ENCODE data around the gene HMGN4. TPM values are rescaled to one million over a fixed set of nuclear protein-coding genes. Genes with fewer than 3 reads are reported as not detected.

The HMGN4 gene
- total and polyA plus RNA-seq, 7 donors: 55.9 to 104 (median 70.6) TPM

DNA sequence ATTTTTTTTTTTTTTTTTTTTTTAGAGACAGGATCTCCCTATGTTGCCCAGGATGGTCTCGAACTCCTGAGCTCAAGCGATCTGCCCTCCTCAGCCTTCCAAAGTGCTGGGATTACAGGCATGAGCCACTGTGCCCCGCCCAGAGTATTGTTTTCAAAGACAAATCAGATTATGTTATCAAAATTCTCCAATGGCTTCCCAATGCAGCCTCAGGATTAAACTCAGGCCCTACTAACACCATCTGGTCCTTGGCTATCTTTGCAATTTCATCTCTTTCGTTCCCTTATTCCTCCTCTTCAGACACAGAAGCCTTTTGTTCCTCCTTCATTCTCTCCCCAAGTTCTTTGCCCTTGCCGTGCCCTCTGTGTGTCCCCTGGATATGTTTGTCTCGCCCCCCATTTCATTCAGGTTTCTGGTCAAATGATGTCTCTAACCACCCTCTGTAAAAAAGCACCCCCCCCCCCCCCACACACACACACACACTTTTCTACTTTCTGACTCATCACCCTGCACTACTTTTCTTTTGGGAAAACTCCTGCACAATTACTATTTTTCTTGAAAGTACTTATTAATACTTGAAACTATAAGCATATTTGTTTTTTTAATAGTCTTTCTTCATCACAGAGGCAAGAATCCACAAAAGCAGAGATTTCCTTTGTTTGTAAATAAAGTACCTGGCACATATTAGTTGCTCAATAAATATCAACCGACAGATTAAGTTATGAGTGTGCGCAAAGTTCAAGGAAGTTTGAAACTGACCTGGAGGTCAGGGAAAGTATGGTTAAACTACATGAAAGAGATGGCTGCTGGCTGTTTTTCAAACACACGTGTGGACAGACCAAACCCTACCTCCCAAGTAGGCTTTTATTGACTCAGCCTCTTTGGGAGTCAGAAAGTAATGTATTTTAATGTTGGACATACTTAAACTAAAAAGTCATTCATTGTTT lies 21.4 kb upstream of the HMGN4 start:
- H3K4me1 ChIP-seq: peaks cover 0 to 7% (median 2%) of the 10 kb centered on the region in 4 donors
- H3K36me3 ChIP-seq: no peaks in the 10 kb centered on the region
- TF ChIP-seq POLR2A (IDR thresholded peaks at IDR 0.05): no peak
- TF ChIP-seq, protein P1, sequence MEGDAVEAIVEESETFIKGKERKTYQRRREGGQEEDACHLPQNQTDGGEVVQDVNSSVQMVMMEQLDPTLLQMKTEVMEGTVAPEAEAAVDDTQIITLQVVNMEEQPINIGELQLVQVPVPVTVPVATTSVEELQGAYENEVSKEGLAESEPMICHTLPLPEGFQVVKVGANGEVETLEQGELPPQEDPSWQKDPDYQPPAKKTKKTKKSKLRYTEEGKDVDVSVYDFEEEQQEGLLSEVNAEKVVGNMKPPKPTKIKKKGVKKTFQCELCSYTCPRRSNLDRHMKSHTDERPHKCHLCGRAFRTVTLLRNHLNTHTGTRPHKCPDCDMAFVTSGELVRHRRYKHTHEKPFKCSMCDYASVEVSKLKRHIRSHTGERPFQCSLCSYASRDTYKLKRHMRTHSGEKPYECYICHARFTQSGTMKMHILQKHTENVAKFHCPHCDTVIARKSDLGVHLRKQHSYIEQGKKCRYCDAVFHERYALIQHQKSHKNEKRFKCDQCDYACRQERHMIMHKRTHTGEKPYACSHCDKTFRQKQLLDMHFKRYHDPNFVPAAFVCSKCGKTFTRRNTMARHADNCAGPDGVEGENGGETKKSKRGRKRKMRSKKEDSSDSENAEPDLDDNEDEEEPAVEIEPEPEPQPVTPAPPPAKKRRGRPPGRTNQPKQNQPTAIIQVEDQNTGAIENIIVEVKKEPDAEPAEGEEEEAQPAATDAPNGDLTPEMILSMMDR (IDR thresholded peaks at IDR 0.05): no peak
- no peak overlapping the region for H3K27ac ChIP-seq
- H3K4me3 ChIP-seq: no peak overlapping the region
- WGBS, 2 donors: 78 to 83% methylated on average over 9 of the region's 9 CpGs
- intact Hi-C loops (cut with DNase I): no loop called here
- no peak for DNase-seq
- H3K27me3 ChIP-seq: no peaks in the 10 kb centered on the region
- no peaks in the 10 kb centered on the region for H3K9me3 ChIP-seq

DNA sequence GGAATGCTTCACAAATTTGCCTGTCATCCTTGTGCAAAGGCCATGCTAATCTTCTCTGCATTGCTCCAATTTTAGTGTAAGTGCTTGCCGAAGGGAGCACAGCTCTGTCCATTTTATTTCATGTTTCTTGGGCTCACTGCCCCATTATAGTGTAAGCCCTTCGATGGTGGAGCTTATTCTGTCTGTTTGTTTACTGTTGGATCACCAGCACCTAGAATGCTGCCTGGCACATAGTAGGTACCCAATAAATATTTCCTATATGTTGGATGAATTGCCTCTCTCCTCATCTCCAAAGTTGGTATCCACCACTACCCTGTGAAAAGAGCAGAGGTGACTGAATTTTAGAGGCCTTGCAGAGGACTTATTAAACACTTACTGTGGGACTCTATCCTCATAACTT lies 18.8 kb upstream of the HMGN4 start:
- Histone ChIP-seq H3K36me3 (no peaks in the 10 kb centered on the region), H3K4me1 (peaks cover 0 to 32% (median 6%) of the 10 kb centered on the region in 4 donors), H3K27me3 (no peaks in the 10 kb centered on the region), H3K9me3 (no peaks in the 10 kb centered on the region), H3K27ac (no peak overlapping the region), H3K4me3 (no peak overlapping the region)
- no peak for DNase-seq
- intact Hi-C loops (cut with DNase I): no loop called here
- TF ChIP-seq, protein P1 (IDR thresholded peaks at IDR 0.05): no peak
- TF ChIP-seq POLR2AphosphoS5 (IDR thresholded peaks at IDR 0.05) (no peak), EP300 (IDR thresholded peaks at IDR 0.05) (no peak), POLR2A (IDR thresholded peaks at IDR 0.05) (no peak)
- 99% methylated on average over 2 of the region's 2 CpGs for WGBS, 2 donors

DNA sequence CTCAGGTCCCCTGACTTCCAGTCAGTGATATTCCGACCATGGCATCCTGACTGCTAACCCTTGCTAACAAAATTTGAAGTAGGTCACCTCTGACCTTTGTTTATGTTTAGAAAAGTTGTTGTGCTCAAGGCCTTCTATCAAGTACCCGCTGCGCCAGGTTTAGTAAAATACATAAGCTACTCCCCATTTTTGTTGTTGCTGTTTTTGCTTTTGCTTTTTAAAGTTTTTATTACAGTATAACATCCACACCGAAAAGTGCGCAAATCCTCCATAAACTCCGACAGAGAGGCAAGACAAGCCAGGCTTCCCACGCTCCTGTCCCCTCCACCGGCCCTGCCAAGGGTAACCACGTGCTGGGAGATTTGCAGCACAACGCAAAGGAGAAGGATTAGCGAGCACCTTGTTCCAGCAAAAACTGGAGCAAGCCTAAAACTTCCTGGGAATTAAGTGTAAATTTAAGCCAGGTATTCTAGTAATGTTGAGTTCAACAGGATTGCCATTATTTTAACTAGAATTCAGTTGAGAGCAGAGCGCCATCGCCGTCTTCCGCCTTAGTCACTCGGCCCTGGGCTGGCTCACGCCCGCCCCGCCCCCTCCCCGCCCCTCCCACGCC lies 17.8 kb upstream of the HMGN4 start:
- TF ChIP-seq, protein P1 (IDR thresholded peaks at IDR 0.05): no peak
- TF ChIP-seq EP300 (IDR thresholded peaks at IDR 0.05) (no peak), POLR2AphosphoS5 (IDR thresholded peaks at IDR 0.05) (peak in 1 of 4 donors; percentile 6)
- Histone ChIP-seq H3K9me3 (no peaks in the 10 kb centered on the region), H3K27me3 (no peaks in the 10 kb centered on the region), H3K4me3 (peak overlapping the region; percentile 55 to 65 (median 61)), H3K36me3 (no peaks in the 10 kb centered on the region), H3K27ac (peak overlapping the region; percentile 96 to 99 (median 98)), H3K4me1 (peaks cover 0 to 32% (median 6%) of the 10 kb centered on the region in 4 donors)
- WGBS, 2 donors: 17 to 19% methylated on average over 18 to 21 of the region's 21 CpGs
- peak; percentile 84 for DNase-seq
- intact Hi-C loops (cut with DNase I): loop anchor here (2.0 to 5.0 kb wide), 4 partner anchors 46 to 233 kb away; a partner anchor contains a TSS

DNA sequence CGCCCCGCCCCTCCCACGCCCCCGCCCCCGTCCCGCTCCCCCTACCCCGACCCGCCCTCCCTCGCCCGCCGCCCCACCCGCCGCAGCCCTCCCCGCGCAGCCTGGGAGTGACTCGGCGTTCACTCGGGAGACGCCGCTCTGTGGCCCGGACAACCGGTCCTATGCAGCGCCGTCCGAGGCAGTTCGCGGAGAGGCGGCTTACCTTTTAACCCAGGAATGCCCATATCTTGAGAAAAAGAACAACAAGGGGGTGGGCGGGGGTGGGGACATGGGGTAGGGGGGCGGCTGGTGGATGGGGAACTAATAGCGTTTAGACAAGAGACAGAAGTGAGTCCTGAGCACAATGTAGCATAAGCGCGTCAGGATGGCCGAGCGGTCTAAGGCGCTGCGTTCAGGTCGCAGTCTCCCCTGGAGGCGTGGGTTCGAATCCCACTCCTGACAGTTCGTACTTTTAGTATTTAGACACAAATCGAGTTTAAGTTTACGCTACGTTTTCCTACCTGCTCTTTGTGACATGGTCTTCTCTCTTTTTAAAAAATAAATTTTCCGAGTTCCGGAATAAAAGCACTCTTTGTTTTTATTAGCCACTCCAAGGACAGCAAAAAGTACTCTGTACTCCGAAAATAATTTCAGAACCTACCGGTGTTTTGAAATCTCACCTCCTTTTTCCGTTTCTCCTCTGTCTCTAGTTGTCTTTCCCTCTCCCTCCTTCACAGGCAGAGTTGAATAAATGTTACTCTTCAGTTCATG lies 17.1 kb upstream of the HMGN4 start:
- WGBS, 2 donors: 0 to 1% methylated on average over 43 to 45 of the region's 49 CpGs
- intact Hi-C loops (cut with DNase I): loop anchor here (1.0 to 5.0 kb wide), 5 partner anchors 16 to 234 kb away; a partner anchor contains a TSS
- TF ChIP-seq POLR2A (IDR thresholded peaks at IDR 0.05) (no peak), POLR2AphosphoS5 (IDR thresholded peaks at IDR 0.05) (peak; percentile 26 to 91 (median 80)), EP300 (IDR thresholded peaks at IDR 0.05) (no peak)
- TF ChIP-seq, protein P1 (IDR thresholded peaks at IDR 0.05): no peak
- peak; percentile 95 for DNase-seq
- Histone ChIP-seq H3K9me3 (no peaks in the 10 kb centered on the region), H3K36me3 (no peaks in the 10 kb centered on the region), H3K4me1 (peaks cover 0 to 32% (median 6%) of the 10 kb centered on the region in 4 donors), H3K27ac (peak overlapping the region; percentile 96 to 99 (median 98)), H3K4me3 (peak overlapping the region; percentile 55 to 65 (median 61)), H3K27me3 (no peaks in the 10 kb centered on the region)
